GM23338 (cell line): ENCODE data around the gene TMEM179. TPM values are rescaled to one million over a fixed set of nuclear protein-coding genes. Genes with fewer than 3 reads are reported as not detected.

ENCODE experiments used
- ATAC-seq: fragments of 200-7000 bp; cut with Tn5 transposase; 3 replicates; pipeline ENCODE4 v1.9.1; 2020
- DNase-seq: peaks from one replicate; pipeline ENCODE4 v3.0.0-alpha.2; 2015; ENCODE audit warnings: low spot score
- H2AFZ ChIP-seq: fragments of 200-600 bp; sonication (generic); 2 replicates; pipeline ENCODE4 v1.8.0; 2016; ENCODE audit warnings: antibody characterized with exemption, mild to moderate bottlenecking, moderate library complexity
- H3F3A ChIP-seq: fragments of 200-600 bp; sonication (generic); replicated peaks from 2 replicates; pipeline ENCODE4 v1.8.0; 2017; ENCODE audit warnings: antibody characterized with exemption, mixed run types, low read depth
- H3K27ac ChIP-seq: fragments of 200-600 bp; sonication (generic); 2 replicates; pipeline ENCODE4 v1.6.1; 2016; ENCODE audit warnings: low read depth
- H3K27me3 ChIP-seq: fragments of 200-600 bp; sonication (generic); 2 replicates; pipeline ENCODE4 v1.8.0; 2016; ENCODE audit warnings: mild to moderate bottlenecking, mixed run types, moderate library complexity; ENCODE audit not compliant: insufficient read depth
- H3K36me3 ChIP-seq: fragments of 200-600 bp; sonication (generic); 2 replicates; pipeline ENCODE4 v1.8.0; 2016; ENCODE audit warnings: mild to moderate bottlenecking; ENCODE audit not compliant: insufficient read depth
- H3K4me1 ChIP-seq: fragments of 200-600 bp; sonication (generic); 2 replicates; pipeline ENCODE4 v1.8.0; 2016; ENCODE audit warnings: mild to moderate bottlenecking, moderate library complexity; ENCODE audit not compliant: insufficient read depth
- H3K4me2 ChIP-seq: fragments of 200-600 bp; sonication (generic); 2 replicates; pipeline ENCODE4 v1.7.1; 2017; ENCODE audit warnings: mixed run types
- H3K4me3 ChIP-seq: fragments of 200-600 bp; sonication (generic); 2 replicates; pipeline ENCODE4 v1.6.1; 2016; ENCODE audit warnings: mixed run types
- H3K79me2 ChIP-seq: fragments of 200-600 bp; sonication (generic); replicated peaks from 2 replicates; pipeline ENCODE4 v1.8.0; 2017; ENCODE audit warnings: mild to moderate bottlenecking; ENCODE audit not compliant: insufficient read depth
- H3K9me2 ChIP-seq: fragments of 200-600 bp; sonication (generic); 2 replicates; pipeline ENCODE4 v1.8.0; 2017; ENCODE audit not compliant: insufficient read depth
- H4K20me1 ChIP-seq: fragments of 200-600 bp; sonication (generic); replicated peaks from 2 replicates; pipeline ENCODE4 v1.8.0; 2017; ENCODE audit warnings: mild to moderate bottlenecking; ENCODE audit not compliant: insufficient read depth
- H3K27ac Mint-ChIP-seq: 2 replicates; pipeline ENCODE4 v1.8.0; 2020; ENCODE audit warnings: inconsistent platforms, mild to moderate bottlenecking, moderate library complexity, mixed read lengths
- H3K27me3 Mint-ChIP-seq: 3 replicates; pipeline ENCODE4 v1.8.0; 2022; ENCODE audit warnings: low read depth, mild to moderate bottlenecking, moderate library complexity, mixed read lengths, inconsistent platforms; ENCODE audit not compliant: insufficient read depth, poor library complexity
- H3K36me3 Mint-ChIP-seq: 3 replicates; pipeline ENCODE4 v1.8.0; 2021; ENCODE audit warnings: low read depth, mild to moderate bottlenecking, inconsistent platforms, moderate library complexity, mixed read lengths
- H3K4me1 Mint-ChIP-seq: 3 replicates; pipeline ENCODE4 v1.8.0; 2020; ENCODE audit warnings: mild to moderate bottlenecking, inconsistent platforms, mixed read lengths
- H3K4me3 Mint-ChIP-seq: 3 replicates; pipeline ENCODE4 v1.8.0; 2021; ENCODE audit warnings: moderate library complexity, mild to moderate bottlenecking, inconsistent platforms, mixed read lengths
- H3K9me3 Mint-ChIP-seq: 3 replicates; pipeline ENCODE4 v1.8.0; 2020; ENCODE audit warnings: moderate library complexity, mild to moderate bottlenecking, inconsistent platforms, mixed read lengths
- CREB1 ChIP-seq: fragments of 250-450 bp; sonication (Bioruptor Pico); IDR thresholded peaks from 2 replicates; pipeline ENCODE4 v1.5.0; 2020; ENCODE audit warnings: low read depth, mild to moderate bottlenecking, moderate library complexity
- EZH2 ChIP-seq: fragments of 200-600 bp; sonication (generic); IDR thresholded peaks from one replicate; pipeline ENCODE4 v1.8.0; 2017; ENCODE audit warnings: antibody characterized with exemption, mild to moderate bottlenecking, low read depth; ENCODE audit not compliant: unreplicated experiment
- EZH2phosphoT487 ChIP-seq: fragments of 200-600 bp; sonication (generic); IDR thresholded peaks from one replicate; pipeline ENCODE4 v1.8.1; 2018; ENCODE audit warnings: antibody characterized with exemption; ENCODE audit not compliant: unreplicated experiment
- JUNB ChIP-seq: IDR thresholded peaks from one replicate; pipeline ENCODE4 v1.6.1; 2016; ENCODE audit warnings: antibody characterized with exemption; ENCODE audit not compliant: unreplicated experiment
- NANOG ChIP-seq: IDR thresholded peaks from 2 replicates; pipeline ENCODE4 v1.6.1; 2016; ENCODE audit warnings: antibody characterized with exemption, borderline replicate concordance
- POLR2AphosphoS5 ChIP-seq: IDR thresholded peaks from 2 replicates; pipeline ENCODE4 v1.6.1; 2016; ENCODE audit warnings: antibody characterized with exemption, low read depth
- STAT1 ChIP-seq: IDR thresholded peaks from one replicate; pipeline ENCODE4 v1.6.1; 2016; ENCODE audit warnings: antibody characterized with exemption; ENCODE audit not compliant: unreplicated experiment
- ZNF114 ChIP-seq: fragments of 250-450 bp; sonication (Bioruptor Pico); IDR thresholded peaks from 2 replicates; pipeline ENCODE4 v1.5.0; 2020; ENCODE audit warnings: mild to moderate bottlenecking, moderate library complexity
- ZNF331 ChIP-seq: fragments of 250-450 bp; sonication (Bioruptor Pico); IDR thresholded peaks from 2 replicates; pipeline ENCODE4 v1.5.0; 2020; ENCODE audit warnings: low read depth, mild to moderate bottlenecking, moderate library complexity
- ZNF462 ChIP-seq: fragments of 250-450 bp; sonication (Bioruptor Pico); IDR thresholded peaks from 2 replicates; pipeline ENCODE4 v1.5.0; 2020; ENCODE audit warnings: mild to moderate bottlenecking, moderate library complexity
- polyA plus RNA-seq: library from polyadenylated mRNA; unstranded; fragments of >200 nt; fragmentation: Nextera tagmentation; extraction: Ambion mirVana; gene quantifications from 2 replicates; pipeline ENCODE4 v1.2.1, GENCODE V29; 2016
- total RNA-seq: library from RNA; depleted of rRNA; stranded (reverse); fragments of >200 nt; shearing (Covaris generic); gene quantifications from 2 replicates; pipeline ENCODE4 v1.2.3, GENCODE V29; 2014
- TF ChIP-seq, protein P1 (sequence below), 2 experiments: fragments of 200-600 bp in 1 of 2; sonication (generic) in 1 of 2; conservative IDR thresholded peaks; 2 replicates each; pipeline versions ENCODE4 v1.5.1 to v1.6.1; 2016 to 2017; ENCODE audit warnings: antibody characterized with exemption in 2 of 2, low read depth in 2 of 2, mild to moderate bottlenecking in 2 of 2, moderate library complexity in 1 of 2
- TF ChIP-seq, protein P2 (sequence below): IDR thresholded peaks from 2 replicates; pipeline ENCODE4 v1.6.1; 2016; ENCODE audit warnings: antibody characterized with exemption
- TF ChIP-seq, protein P3 (sequence below): IDR thresholded peaks from one replicate; pipeline ENCODE4 v1.6.1; 2018; ENCODE audit warnings: antibody characterized with exemption; ENCODE audit not compliant: unreplicated experiment

The TMEM179 gene
- total and polyA plus RNA-seq, 2 experiments from 2014 or later = 1.0 to 4.8 TPM

DNA sequence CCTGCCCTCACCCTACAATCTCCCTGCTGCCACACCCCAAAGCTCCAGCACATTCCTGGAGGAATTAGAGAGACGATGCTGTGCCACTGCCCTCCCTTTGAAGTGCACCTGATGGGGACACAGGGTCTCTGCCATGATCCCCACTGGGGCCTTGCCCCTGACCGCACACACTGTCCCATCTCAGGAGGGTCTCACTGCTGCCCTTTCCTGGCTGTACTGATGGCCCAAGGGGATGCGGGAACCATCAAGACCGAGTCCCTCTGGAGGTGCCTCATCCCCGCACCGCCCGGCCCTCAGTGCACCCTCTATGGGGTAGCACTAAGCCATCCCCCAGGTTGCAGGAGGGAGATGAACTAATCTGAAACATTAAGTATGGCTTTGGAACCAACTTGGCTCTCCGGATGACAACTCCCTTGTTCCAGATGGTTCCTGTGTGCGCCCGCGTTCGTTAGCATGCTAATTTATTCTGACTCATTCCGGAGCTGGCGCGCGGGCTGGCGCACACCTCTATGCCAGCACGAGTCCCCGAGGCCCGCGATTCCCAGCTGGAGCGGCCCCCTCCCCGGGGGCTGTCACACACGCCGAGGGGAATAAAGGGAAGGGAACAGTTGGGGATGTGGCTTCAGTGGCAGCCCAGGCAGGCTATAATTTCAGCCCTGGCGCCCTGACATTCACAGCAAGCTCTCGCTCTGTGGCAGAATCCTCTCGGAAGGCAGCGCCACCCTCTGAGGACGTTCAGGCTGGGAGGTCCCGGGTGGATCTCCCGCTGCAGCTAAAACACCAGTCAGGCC lies 59.2 kb downstream of the TMEM179 start:
- Mint-ChIP-seq H3K27ac (no peak overlapping the region), H3K4me1 (peaks cover 19% of the 10 kb centered on the region)
- H3K4me1 ChIP-seq = no peaks in the 10 kb centered on the region

More for the DNA sequence above, 59.2 kb downstream of the TMEM179 start:
- H3K27ac ChIP-seq = no peak overlapping the region
- peaks cover 4% of the 10 kb centered on the region for H3K27me3 Mint-ChIP-seq
- no peak overlapping the region for H3K4me3 Mint-ChIP-seq
- H3K79me2 ChIP-seq = no peaks in the 10 kb centered on the region
- no peaks in the 10 kb centered on the region for H3K27me3 ChIP-seq
- H3F3A ChIP-seq = no peaks in the 10 kb centered on the region
- H3K9me2 ChIP-seq = no peaks in the 10 kb centered on the region
- no peak overlapping the region for H2AFZ ChIP-seq
- H3K36me3 ChIP-seq = no peaks in the 10 kb centered on the region
- no peaks in the 10 kb centered on the region for H3K36me3 Mint-ChIP-seq
- no peaks in the 10 kb centered on the region for H3K9me3 Mint-ChIP-seq
- H4K20me1 ChIP-seq = no peaks in the 10 kb centered on the region
- ATAC-seq (no peak), DNase-seq (no peak)
- TF ChIP-seq, protein P1, sequence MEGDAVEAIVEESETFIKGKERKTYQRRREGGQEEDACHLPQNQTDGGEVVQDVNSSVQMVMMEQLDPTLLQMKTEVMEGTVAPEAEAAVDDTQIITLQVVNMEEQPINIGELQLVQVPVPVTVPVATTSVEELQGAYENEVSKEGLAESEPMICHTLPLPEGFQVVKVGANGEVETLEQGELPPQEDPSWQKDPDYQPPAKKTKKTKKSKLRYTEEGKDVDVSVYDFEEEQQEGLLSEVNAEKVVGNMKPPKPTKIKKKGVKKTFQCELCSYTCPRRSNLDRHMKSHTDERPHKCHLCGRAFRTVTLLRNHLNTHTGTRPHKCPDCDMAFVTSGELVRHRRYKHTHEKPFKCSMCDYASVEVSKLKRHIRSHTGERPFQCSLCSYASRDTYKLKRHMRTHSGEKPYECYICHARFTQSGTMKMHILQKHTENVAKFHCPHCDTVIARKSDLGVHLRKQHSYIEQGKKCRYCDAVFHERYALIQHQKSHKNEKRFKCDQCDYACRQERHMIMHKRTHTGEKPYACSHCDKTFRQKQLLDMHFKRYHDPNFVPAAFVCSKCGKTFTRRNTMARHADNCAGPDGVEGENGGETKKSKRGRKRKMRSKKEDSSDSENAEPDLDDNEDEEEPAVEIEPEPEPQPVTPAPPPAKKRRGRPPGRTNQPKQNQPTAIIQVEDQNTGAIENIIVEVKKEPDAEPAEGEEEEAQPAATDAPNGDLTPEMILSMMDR (conservative IDR thresholded peaks at IDR 0.05; ENCODE audit: low read depth in 2 of 2) = no peak
- TF ChIP-seq EZH2 (no peak), ZNF331 (CRISPR knock-in tag) (no peak), POLR2AphosphoS5 (no peak), JUNB (no peak), EZH2phosphoT487 (no peak), STAT1 (no peak), ZNF462 (no peak), NANOG (no peak), ZNF114 (no peak), CREB1 (CRISPR knock-in tag) (no peak)
- TF ChIP-seq, protein P2, sequence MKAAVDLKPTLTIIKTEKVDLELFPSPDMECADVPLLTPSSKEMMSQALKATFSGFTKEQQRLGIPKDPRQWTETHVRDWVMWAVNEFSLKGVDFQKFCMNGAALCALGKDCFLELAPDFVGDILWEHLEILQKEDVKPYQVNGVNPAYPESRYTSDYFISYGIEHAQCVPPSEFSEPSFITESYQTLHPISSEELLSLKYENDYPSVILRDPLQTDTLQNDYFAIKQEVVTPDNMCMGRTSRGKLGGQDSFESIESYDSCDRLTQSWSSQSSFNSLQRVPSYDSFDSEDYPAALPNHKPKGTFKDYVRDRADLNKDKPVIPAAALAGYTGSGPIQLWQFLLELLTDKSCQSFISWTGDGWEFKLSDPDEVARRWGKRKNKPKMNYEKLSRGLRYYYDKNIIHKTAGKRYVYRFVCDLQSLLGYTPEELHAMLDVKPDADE = no peak
- TF ChIP-seq, protein P3, sequence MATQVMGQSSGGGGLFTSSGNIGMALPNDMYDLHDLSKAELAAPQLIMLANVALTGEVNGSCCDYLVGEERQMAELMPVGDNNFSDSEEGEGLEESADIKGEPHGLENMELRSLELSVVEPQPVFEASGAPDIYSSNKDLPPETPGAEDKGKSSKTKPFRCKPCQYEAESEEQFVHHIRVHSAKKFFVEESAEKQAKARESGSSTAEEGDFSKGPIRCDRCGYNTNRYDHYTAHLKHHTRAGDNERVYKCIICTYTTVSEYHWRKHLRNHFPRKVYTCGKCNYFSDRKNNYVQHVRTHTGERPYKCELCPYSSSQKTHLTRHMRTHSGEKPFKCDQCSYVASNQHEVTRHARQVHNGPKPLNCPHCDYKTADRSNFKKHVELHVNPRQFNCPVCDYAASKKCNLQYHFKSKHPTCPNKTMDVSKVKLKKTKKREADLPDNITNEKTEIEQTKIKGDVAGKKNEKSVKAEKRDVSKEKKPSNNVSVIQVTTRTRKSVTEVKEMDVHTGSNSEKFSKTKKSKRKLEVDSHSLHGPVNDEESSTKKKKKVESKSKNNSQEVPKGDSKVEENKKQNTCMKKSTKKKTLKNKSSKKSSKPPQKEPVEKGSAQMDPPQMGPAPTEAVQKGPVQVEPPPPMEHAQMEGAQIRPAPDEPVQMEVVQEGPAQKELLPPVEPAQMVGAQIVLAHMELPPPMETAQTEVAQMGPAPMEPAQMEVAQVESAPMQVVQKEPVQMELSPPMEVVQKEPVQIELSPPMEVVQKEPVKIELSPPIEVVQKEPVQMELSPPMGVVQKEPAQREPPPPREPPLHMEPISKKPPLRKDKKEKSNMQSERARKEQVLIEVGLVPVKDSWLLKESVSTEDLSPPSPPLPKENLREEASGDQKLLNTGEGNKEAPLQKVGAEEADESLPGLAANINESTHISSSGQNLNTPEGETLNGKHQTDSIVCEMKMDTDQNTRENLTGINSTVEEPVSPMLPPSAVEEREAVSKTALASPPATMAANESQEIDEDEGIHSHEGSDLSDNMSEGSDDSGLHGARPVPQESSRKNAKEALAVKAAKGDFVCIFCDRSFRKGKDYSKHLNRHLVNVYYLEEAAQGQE = no peak
- no peak overlapping the region for H3K4me2 ChIP-seq
- no peak overlapping the region for H3K4me3 ChIP-seq
